ENCODE results near the gene ZNF613.

- peak in 1 of 11 experiments; percentile 14 for TF ChIP-seq CTCF (IDR thresholded peaks at IDR 0.05 in 8 of 11, conservative IDR thresholded peaks at IDR 0.05 in 3 of 11)
- no peak for TF ChIP-seq POLR2A (IDR thresholded peaks at IDR 0.05)
- TF ChIP-seq POLR2AphosphoS5 (IDR thresholded peaks at IDR 0.05) = peak; percentile 81 to 83 (median 82)
Observed at GRCh38 chr19:51904331-51905165, 22.7 kb upstream of the ZNF613 start, which contains the start of gene ZNF649.

Data from spleen (tissue), 7 donors.